KBM-7 (cell line): Measurements from ENCODE around the gene TEAD1.

ENCODE experiments used
- DNase-seq: peaks from one replicate; pipeline ENCODE4 v3.0.0-alpha.2; 2015
- in situ Hi-C: fragments of 300-500 bp; cut with MboI; formaldehyde crosslinking; loops from 2 replicates; pipeline ENCODE4 v1.14.3; 2020; ENCODE audit warnings: low sequenced_read_pairs, low pct_unique_long_range_greater_than_20kb, mixed read lengths

The TEAD1 gene

DNA sequence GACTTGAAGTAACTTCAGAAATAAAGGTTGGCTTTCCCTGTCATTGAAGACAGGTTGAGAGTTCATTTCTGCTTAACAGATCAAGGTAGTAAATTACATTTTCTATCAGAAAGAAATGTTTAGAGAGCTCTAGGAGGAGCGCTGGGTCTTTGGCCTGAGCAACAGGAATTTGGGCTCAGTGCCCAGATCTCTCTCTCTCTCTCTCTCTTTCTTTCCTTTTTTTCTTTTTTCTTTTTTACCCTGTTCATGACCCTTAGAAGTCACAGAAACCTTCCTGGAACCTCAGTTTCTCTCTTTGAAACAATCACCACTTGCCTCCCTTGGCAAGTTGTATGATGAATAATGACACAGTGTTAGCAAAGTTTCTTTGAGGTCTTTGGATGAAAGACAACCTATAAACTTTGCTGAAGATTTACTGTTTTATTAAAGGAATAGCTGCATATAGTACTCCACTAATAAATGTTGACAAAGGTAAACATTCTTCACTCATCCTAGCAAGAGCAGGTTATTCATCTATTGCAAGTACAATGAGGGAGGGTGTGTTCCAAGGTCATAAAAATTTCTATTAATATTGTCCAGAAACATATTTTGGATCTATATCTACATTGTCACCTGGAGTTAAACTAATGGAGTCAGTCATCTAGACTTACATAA is 299.4 kb downstream of the TEAD1 start:
- in situ Hi-C loops: loop anchor here (25.0 kb wide), 2 partner anchors 214 to 364 kb away; no protein-coding TSS in a partner anchor
- no peak for DNase-seq

DNA sequence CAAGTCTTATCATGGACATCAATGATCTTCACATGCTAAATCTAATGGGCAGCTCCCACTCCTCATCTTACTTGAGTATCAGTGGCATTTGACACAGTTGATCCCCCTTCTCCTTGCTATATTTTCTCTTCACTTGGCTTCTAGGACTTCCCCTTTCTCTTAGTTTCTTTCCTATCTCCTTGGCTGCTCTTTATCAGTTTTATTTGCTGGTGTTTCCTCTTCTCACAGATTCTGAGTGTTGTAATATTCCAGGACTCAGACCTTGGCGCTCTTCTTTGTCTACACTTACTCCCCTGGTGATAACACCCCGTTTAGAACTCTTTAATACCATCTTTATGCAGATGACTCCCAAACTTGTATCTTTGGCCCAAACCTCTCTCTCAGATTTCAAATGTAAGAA is 301.0 kb downstream of the TEAD1 start:
- in situ Hi-C loops: no loop called here
- DNase-seq: no peak

DNA sequence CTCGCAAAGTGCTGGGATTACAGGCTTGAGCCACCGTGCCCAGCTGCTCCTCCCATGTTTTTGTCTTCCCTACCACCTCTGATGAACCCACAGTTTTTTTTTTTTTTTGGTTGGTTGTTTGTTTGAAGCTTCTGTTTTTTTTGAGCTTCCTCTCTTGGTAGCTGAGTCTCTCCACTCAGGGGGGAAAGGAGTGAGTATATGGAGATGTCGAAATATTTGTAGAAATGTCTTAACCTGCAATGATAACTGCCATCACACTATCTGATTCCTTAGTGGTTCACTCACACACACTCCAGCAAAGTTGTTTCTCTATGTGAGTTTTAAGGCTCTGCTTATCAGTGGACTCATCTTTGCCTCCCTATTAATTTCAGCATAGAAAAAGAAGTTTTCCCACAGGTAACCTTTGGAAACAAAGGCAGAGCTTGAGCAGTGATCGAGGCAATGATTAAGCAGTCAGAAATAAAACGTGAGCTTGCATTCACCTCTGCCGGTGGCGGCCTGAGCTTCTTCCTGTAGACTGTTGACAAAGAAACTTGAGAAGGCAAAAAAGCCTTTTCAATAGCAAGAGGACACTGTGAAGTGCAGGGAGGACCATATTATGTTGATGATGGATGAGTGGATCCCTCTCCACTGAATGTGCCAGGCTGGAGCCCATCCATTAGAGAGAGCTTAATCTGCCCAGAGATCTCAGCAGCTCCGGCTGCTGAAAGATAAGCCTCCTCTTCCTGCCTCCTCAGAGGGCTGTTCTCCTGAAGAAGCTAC is 305.9 kb downstream of the TEAD1 start:
- no peak for DNase-seq
- in situ Hi-C loops: no loop called here

DNA sequence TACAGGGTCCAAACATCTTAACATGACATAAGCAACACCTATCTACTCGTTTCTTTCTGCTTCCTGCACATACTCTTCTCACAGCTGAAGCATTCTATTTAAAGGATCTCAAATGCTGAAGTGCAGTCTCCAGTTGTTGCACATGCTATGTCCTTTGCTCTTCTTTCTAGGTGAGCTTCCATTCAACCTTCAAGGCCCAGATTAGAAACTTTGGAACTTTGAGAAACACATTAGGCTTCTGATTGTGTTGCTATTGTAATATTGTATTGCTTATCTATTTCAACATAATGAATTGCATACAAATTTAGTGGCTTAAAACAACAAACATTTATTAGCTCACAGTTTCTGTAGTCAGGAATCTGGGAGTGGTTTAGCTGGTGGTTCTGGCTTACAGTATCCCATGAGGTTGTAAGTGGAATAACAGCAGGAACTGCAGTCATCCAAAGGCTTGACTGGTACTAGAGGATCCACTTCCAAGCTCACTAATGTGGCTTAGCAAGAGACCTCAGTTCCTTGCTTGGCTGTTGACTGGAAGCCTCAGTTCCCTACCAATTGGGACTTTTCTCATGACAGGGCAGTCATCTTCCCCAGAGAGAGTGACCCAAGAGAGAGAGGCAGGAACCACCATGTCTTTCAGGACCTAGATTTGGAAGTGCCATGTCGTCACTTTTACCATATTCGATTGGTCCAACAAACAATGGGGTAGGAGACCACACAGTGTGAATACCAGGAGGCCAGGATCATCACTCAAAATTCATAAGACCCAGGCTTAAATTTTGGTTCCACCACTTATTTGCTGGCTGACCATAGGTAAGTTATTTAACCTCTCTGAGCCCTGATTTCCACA is 307.7 kb downstream of the TEAD1 start:
- no peak for DNase-seq

DNA sequence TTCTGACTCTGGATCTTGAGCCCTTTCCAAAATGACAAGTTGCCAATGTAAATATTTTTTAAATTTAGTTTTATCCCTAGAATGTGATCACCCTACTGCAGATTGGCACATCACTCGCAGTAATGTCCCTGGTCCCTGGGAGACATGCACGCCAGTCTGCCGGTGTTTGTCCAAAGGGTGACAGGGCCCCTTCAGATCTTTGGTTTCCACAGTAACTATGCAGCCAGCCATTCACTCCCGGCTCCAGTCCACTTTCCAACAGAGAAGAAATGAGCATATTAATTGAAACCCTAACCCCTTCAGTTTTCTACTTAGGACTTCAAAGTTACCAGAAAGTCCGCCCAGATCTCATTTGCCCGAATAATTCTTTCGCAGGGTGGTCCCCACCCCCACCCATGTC is 309.1 kb downstream of the TEAD1 start:
- no peak for DNase-seq
- in situ Hi-C loops: no loop called here

More for the DNA sequence above, 307.7 kb downstream of the TEAD1 start:
- in situ Hi-C loops: no loop called here

DNA sequence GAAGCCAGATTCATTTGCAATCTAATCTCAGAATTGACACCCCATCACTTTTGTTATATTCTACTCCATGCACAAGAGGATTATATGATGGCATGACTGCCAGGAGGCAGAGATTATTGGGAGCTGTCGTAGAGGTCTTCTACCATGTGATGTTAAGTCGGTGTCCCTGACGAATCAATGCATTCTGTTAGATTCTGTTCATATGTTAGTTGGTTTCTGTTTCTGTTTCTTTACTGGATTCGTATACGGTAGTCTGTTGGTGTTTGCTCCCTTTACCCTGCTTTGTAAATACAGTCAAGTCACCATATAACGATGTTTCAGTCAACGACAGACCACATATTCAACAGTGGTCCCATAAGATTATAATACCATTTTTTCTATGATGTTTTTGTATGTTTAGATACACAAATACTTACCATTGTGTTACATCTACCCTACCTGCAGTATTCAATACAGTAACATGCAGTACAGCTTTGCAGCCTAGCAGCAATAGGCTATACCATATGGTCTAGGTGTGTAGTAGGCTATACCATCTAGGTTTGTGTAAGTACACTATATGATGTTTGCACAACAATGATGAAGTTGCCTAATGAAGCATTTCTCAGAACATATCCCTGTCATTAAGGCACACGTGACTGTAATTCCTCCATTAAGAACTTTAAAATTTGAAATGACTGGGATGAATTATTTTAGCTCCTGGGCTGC is 312.1 kb downstream of the TEAD1 start:
- in situ Hi-C loops: no loop called here
- DNase-seq: no peak

DNA sequence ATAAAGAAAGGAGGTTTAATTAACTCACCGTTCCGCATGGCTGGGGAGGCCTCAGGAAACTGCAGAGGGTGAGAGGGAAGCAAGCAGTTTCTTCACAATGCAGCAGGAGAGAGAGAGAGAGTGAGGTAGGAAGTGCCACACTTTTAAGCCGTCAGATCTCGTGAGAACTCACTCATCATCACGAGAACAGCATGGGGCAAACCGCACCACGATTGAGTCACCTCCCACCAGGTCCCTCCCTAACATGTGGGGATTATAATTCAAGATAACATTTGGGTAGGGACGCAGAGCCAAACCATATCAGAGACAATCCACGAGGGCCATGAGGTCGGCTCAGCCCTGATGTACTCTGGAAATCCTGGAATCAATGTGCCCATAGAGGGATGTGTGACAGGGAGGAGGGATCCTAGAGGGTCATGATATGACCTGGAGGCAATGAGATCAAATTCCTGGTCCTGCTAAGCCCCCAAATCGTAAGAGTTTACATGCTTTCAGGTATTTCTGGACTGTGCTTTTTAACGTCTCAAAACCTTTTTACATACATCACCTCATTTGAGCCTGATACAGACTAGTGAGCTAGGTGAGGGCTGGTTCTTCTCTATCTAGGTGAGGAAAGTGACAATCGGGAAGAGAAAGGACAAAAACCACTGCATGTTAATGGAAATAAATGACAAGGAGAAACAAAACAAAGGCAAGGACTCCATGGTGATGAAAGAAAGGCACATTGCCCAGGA is 315.4 kb downstream of the TEAD1 start:
- peak; percentile 74 for DNase-seq
- in situ Hi-C loops: no loop called here

DNA sequence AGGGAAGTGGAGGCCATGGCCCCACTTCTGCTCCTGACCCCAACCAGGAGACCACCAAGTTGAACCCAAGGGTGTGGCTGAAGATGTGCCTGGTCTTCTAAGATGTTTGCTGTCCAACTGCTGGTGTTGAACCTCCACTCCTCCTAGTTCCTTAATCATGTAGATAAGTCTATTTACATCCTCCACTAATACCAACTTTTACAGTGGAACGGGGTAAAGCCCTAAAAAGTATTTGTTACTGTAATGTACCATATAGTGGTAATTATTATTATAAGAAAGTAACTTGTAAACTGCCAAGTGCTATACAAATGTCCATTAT is 315.9 kb downstream of the TEAD1 start:
- no peak for DNase-seq
- in situ Hi-C loops: no loop called here

DNA sequence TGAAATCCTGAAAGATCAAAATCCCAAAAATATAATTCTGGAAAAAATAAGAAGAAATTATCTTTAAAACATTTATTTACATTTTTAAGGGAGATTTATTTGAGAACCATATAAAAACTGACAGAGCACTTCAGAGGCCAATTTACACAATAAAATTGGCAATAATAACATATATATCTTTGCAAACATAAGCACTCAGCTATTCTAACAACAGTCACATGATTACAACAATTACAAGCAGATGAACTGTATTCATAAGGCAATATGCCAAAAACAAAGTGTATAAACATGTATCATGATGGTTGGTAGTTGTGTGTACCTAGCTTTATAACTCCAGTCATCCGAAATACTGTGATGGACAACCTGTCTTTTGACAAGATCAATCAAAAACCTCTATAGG is 317.2 kb downstream of the TEAD1 start:
- no peak for DNase-seq
- in situ Hi-C loops: no loop called here

DNA sequence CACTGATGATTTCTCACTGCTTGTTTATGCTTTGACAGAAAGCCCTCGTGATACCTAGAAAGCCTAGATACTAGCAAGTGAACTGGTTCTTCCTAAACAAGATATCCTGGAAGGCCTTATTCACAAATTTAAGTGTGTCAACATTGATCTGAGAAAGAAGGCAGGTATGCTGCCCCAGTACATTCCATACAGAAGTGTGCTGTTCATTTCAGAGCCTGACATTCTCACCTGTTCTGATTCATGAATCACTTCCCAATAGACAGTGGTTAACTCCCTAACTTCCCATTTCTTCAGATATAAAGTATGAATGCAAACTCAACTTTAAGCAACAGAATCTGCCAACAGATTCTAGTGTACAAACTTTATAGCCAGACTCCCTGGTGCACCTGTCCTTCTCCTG is 319.4 kb downstream of the TEAD1 start:
- in situ Hi-C loops: no loop called here
- DNase-seq: no peak
